ENCODE data around the gene RASSF6. TPM values are rescaled to one million over a fixed set of nuclear protein-coding genes. Genes with fewer than 3 reads are reported as not detected.
A peak's percentile ranks its signal among the peaks of the same experiment; 100 is the strongest.

Gene RASSF6
- total and polyA plus RNA-seq, 3 donors from 2014 or later, result 0.06 to 0.17 (median 0.08) TPM

GRCh38 chr4:73663576-73663975, 43.3 kb upstream of the RASSF6 start:
- Histone ChIP-seq H3K36me3 (ENCODE audit: low read depth, missing control alignments) (no peaks in the 10 kb centered on the region), H3K9me3 (no peaks in the 10 kb centered on the region)
- intact Hi-C loops (cut with DNase I; ENCODE audit: low total_unique reads), result no loop called here

GRCh38 chr4:73662709-73663546, 42.7 kb upstream of the RASSF6 start:
- Histone ChIP-seq H3K9me3 (no peaks in the 10 kb centered on the region), H3K27me3 (no peaks in the 10 kb centered on the region), H3K4me3 (no peak overlapping the region), H3K36me3 (ENCODE audit: low read depth, missing control alignments) (no peaks in the 10 kb centered on the region), H3K4me1 (no peaks in the 10 kb centered on the region), H3K27ac (no peak overlapping the region)
- WGBS, 2 donors, result 34 to 46% methylated on average over 6 of the region's 6 CpGs
- no peak for DNase-seq
- peak in 2 of 3 experiments; percentile 38 to 43 for TF ChIP-seq CTCF (IDR thresholded peaks at IDR 0.05)
- TF ChIP-seq POLR2A (IDR thresholded peaks at IDR 0.05), result no peak
- intact Hi-C loops (cut with DNase I; ENCODE audit: low total_unique reads), result no loop called here

More at GRCh38 chr4:73663576-73663975, 43.3 kb upstream of the RASSF6 start:
- Histone ChIP-seq H3K27ac (no peak overlapping the region), H3K27me3 (no peaks in the 10 kb centered on the region), H3K4me1 (no peaks in the 10 kb centered on the region), H3K4me3 (no peak overlapping the region)
- DNase-seq, result no peak
- TF ChIP-seq CTCF (IDR thresholded peaks at IDR 0.05) (no peak), POLR2A (IDR thresholded peaks at IDR 0.05) (no peak)

- whole genome bisulfite sequencing, 2 donors, result 83% methylated on average over 2 of the region's 2 CpGs
- Histone ChIP-seq H3K27ac (no peak overlapping the region), H3K4me3 (no peak overlapping the region), H3K9me3 (no peaks in the 10 kb centered on the region), H3K27me3 (no peaks in the 10 kb centered on the region), H3K36me3 (ENCODE audit: low read depth, missing control alignments) (no peaks in the 10 kb centered on the region), H3K4me1 (no peaks in the 10 kb centered on the region)
- DNase-seq, result no peak
- intact Hi-C loops (cut with DNase I; ENCODE audit: low total_unique reads), result no loop called here
- no peak for TF ChIP-seq CTCF (IDR thresholded peaks at IDR 0.05)
- TF ChIP-seq POLR2A (IDR thresholded peaks at IDR 0.05), result no peak
Observed at GRCh38 chr4:73661646-73662119, 41.4 kb upstream of the RASSF6 start.

- H3K4me1 ChIP-seq, result no peaks in the 10 kb centered on the region
- no peak for DNase-seq
- intact Hi-C loops (cut with DNase I; ENCODE audit: low total_unique reads), result no loop called here
- H3K27ac ChIP-seq, result no peak overlapping the region
- no peak overlapping the region for H3K4me3 ChIP-seq
- TF ChIP-seq POLR2A (IDR thresholded peaks at IDR 0.05) (no peak), CTCF (IDR thresholded peaks at IDR 0.05) (no peak)
- H3K36me3 ChIP-seq (ENCODE audit: low read depth, missing control alignments), result no peaks in the 10 kb centered on the region
- 84 to 85% methylated on average over 3 of the region's 3 CpGs for WGBS, 2 donors
- H3K9me3 ChIP-seq, result no peaks in the 10 kb centered on the region
- no peaks in the 10 kb centered on the region for H3K27me3 ChIP-seq
Observed at GRCh38 chr4:73660808-73661207, 40.6 kb upstream of the RASSF6 start.
